ENCODE measurements around the gene AAMDC. TPM values are rescaled to one million over a fixed set of nuclear protein-coding genes. Genes with fewer than 3 reads are reported as not detected.

AAMDC gene
- total RNA-seq (1 to 10 TPM; 5.2 to 6.4 TPM), polyA plus RNA-seq (10 to 100 TPM; 18.3 to 31.5 (median 25.0) TPM), total RNA-seq (1.0 to 4.1 (median 1.9) reads per million in 6 experiments)

DNA sequence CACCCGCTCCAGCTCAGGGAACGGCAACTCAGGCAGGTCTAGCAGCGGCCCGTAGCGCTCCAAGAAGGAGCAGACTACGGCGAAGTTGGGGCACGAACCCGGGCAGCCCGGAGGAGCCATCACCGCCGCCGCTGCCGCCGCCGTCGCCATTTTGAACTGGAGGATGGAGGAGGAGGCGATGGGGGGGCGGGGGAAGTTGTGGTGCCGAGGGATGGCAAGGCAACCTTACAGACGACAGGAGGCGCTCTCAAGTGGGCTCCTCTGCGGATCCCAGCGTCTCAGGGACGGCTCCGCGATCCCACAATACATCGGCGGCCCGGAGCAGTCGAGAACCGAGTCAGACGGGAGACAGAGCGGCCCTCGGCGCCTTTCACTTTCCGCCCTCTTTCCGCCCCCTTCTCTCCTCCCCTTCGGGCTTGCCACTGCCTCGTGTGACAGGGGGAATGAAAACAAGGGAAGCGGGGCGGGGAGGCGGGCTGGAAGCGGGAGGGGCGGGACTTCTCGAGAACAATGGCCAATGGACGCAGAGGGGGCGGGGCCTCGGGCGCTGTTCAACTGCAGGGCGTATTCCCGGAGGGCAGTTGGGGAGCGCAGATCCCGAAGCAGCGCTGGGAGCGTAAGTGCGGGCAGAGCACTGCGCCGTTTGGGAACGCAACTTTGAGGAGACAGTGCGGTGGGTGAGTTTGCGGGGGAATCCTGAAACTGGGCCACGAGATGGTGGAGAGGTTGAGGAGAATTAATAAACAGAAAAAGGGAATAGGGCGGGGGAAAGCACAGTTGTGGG is at the start of gene AAMDC, which contains the start of gene RSF1:
Gene AAMDC, plus strand, starts transcription at position 580 of the 784 bp plus-strand sequence. CDS start 21,353 bp downstream, outside the sequence.
Gene RSF1, minus strand, starts transcription at position 158 of the 784 bp plus-strand sequence. Its CDS starts 8 bp downstream, at position 150.
- Mint-ChIP-seq H3K9me3 (no peaks in the 10 kb centered on the region), H3K4me3 (peak within 1 kb of the TSS; percentile 87 to 100 (median 100)), H3K4me1 (peaks cover 20 to 49% (median 41%) of the 10 kb centered on the region in 4 donors), H3K36me3 (peaks cover 0 to 10% (median 0%) of the 10 kb centered on the region in 3 donors), H3K27me3 (no peaks in the 10 kb centered on the region), H3K27ac (peak within 1 kb of the TSS; percentile 92 to 99 (median 98))
- DNase-seq (peak; percentile 89 to 98 (median 97)), ATAC-seq (peak; percentile 79 to 87)
- POLR2A ChIA-PET = interaction anchor here (1.0 to 2.3 kb wide), 4 partner anchors 13 to 259 kb away, joined by 3 to 35 read pairs (median 4); partner anchors contain the start of genes INTS4 and NDUFC2

GRCh38 chr11:77775936-77776335 is 45.0 kb upstream of the AAMDC start:
- peaks cover 22 to 67% (median 65%) of the 10 kb centered on the region in 4 donors for H3K4me1 Mint-ChIP-seq
- POLR2A ChIA-PET = interaction anchor here (0.6 kb wide), 1 partner anchor 297 kb away, joined by 7 read pairs; no protein-coding TSS in a partner anchor

GRCh38 chr11:77776455-77776854 is 44.5 kb upstream of the AAMDC start:
- Mint-ChIP-seq H3K27ac (peak overlapping the region in 1 of 10 donors; percentile 52), H3K4me1 (peaks cover 17 to 66% (median 62%) of the 10 kb centered on the region in 4 donors), H3K9me3 (no peaks in the 10 kb centered on the region), H3K4me3 (no peak overlapping the region), H3K27me3 (no peaks in the 10 kb centered on the region), H3K36me3 (peaks cover 0 to 15% (median 0%) of the 10 kb centered on the region in 3 donors)
- DNase-seq (peak in 3 of 10 donors; percentile 25 to 36 (median 33)), ATAC-seq (peak; percentile 30 to 47)
- POLR2A ChIA-PET = no interaction called here

More at GRCh38 chr11:77775936-77776335, 45.0 kb upstream of the AAMDC start:
- Mint-ChIP-seq H3K4me3 (no peak overlapping the region), H3K9me3 (no peaks in the 10 kb centered on the region), H3K36me3 (peaks cover 0 to 16% (median 0%) of the 10 kb centered on the region in 3 donors), H3K27ac (peak overlapping the region in 1 of 10 donors; percentile 32), H3K27me3 (no peaks in the 10 kb centered on the region)
- ATAC-seq = no peak
- DNase-seq = no peak

GRCh38 chr11:77778118-77778517 is 42.8 kb upstream of the AAMDC start:
- ATAC-seq (no peak), DNase-seq (no peak)
- Mint-ChIP-seq H3K9me3 (no peaks in the 10 kb centered on the region), H3K27me3 (no peaks in the 10 kb centered on the region), H3K27ac (peak overlapping the region in 2 of 10 donors; percentile 1 to 79), H3K4me1 (peaks cover 20 to 62% (median 49%) of the 10 kb centered on the region in 4 donors), H3K36me3 (peaks cover 0 to 27% (median 0%) of the 10 kb centered on the region in 3 donors), H3K4me3 (no peak overlapping the region)
- POLR2A ChIA-PET = no interaction called here

GRCh38 chr11:77778549-77778948 is 42.4 kb upstream of the AAMDC start:
- no peaks in the 10 kb centered on the region for H3K27me3 Mint-ChIP-seq
- no peak for DNase-seq
- peak overlapping the region in 5 of 10 donors; percentile 1 to 79 (median 56) for H3K27ac Mint-ChIP-seq
- peaks cover 0 to 27% (median 0%) of the 10 kb centered on the region in 3 donors for H3K36me3 Mint-ChIP-seq
- no peaks in the 10 kb centered on the region for H3K9me3 Mint-ChIP-seq
- H3K4me1 Mint-ChIP-seq = peaks cover 20 to 60% (median 47%) of the 10 kb centered on the region in 4 donors
- POLR2A ChIA-PET = no interaction called here
- ATAC-seq = no peak
- H3K4me3 Mint-ChIP-seq = peak overlapping the region in 2 of 10 donors; percentile 15 to 22

DNA sequence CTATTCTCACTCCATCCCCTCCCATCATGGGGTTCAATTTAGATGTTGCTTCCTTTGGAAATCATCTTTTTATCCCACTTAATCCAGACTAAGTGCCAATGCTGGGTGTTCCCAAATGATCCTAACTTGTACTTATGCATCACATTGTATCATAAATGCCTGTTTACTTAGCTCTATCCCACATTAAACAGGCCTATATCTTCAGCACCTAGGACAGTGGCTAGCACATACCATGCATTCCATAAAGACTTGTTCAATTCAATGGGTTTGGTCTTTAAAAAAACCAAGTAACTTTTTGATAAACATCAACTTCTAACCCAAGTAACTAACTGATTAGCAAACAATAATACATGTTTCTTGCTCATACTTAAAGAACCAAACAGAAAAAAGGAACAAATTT is 41.0 kb upstream of the AAMDC start:
- POLR2A ChIA-PET = no interaction called here
- Mint-ChIP-seq H3K9me3 (no peaks in the 10 kb centered on the region), H3K36me3 (peaks cover 0 to 26% (median 0%) of the 10 kb centered on the region in 3 donors), H3K27ac (no peak overlapping the region), H3K27me3 (no peaks in the 10 kb centered on the region), H3K4me3 (no peak overlapping the region), H3K4me1 (peaks cover 21 to 65% (median 48%) of the 10 kb centered on the region in 4 donors)
- DNase-seq (no peak), ATAC-seq (no peak)

DNA sequence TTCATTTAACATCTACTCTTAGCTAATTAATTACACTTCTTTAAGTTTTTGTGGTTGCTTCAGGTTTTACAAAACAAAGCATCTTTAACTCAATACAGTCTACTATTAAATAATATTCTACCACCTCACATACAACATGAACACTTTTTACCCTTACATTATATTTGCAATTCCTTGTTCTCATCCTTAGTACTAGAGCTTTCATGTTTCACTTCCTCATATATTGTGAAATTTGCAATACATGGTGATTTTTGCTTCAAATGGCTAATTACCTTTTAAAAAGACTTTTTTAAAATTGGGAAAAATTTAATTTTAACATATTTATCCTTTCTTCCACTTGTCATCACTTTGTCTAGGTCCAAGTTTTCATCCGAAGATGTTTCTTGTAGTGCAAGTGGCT is 37.9 kb upstream of the AAMDC start:
- ATAC-seq (no peak), DNase-seq (no peak)
- H3K27ac Mint-ChIP-seq = no peak overlapping the region
- no peaks in the 10 kb centered on the region for H3K27me3 Mint-ChIP-seq
- no peak overlapping the region for H3K4me3 Mint-ChIP-seq
- no peaks in the 10 kb centered on the region for H3K9me3 Mint-ChIP-seq
- H3K36me3 Mint-ChIP-seq = peaks cover 0 to 19% (median 2%) of the 10 kb centered on the region in 3 donors
- POLR2A ChIA-PET = no interaction called here
- peaks cover 27 to 72% (median 54%) of the 10 kb centered on the region in 4 donors for H3K4me1 Mint-ChIP-seq

GRCh38 chr11:77784572-77784971 is 36.4 kb upstream of the AAMDC start:
- no peak for ATAC-seq
- Mint-ChIP-seq H3K36me3 (peaks cover 0 to 21% (median 2%) of the 10 kb centered on the region in 3 donors), H3K4me3 (no peak overlapping the region), H3K27ac (no peak overlapping the region), H3K9me3 (no peaks in the 10 kb centered on the region), H3K4me1 (peaks cover 32 to 77% (median 57%) of the 10 kb centered on the region in 4 donors), H3K27me3 (no peaks in the 10 kb centered on the region)
- no peak for DNase-seq
- POLR2A ChIA-PET = no interaction called here

- H3K27me3 Mint-ChIP-seq = no peaks in the 10 kb centered on the region
- H3K9me3 Mint-ChIP-seq = peaks cover 0 to 11% (median 0%) of the 10 kb centered on the region in 9 donors
- H3K27ac Mint-ChIP-seq = peak overlapping the region in 7 of 10 donors; percentile 16 to 84 (median 63)
- ATAC-seq (no peak), DNase-seq (no peak)
- H3K36me3 Mint-ChIP-seq = peaks cover 27 to 36% (median 31%) of the 10 kb centered on the region in 3 donors
- H3K4me1 Mint-ChIP-seq = peaks cover 42 to 88% (median 84%) of the 10 kb centered on the region in 4 donors
- POLR2A ChIA-PET = interaction anchor here (0.5 kb wide), 1 partner anchor 11 kb away, joined by 3 read pairs; no protein-coding TSS in a partner anchor
- H3K4me3 Mint-ChIP-seq = peak overlapping the region in 5 of 10 donors; percentile 0 to 47 (median 8)
These were observed 31.7 kb upstream of the AAMDC start for GRCh38 chr11:77789061-77789730.

DNA sequence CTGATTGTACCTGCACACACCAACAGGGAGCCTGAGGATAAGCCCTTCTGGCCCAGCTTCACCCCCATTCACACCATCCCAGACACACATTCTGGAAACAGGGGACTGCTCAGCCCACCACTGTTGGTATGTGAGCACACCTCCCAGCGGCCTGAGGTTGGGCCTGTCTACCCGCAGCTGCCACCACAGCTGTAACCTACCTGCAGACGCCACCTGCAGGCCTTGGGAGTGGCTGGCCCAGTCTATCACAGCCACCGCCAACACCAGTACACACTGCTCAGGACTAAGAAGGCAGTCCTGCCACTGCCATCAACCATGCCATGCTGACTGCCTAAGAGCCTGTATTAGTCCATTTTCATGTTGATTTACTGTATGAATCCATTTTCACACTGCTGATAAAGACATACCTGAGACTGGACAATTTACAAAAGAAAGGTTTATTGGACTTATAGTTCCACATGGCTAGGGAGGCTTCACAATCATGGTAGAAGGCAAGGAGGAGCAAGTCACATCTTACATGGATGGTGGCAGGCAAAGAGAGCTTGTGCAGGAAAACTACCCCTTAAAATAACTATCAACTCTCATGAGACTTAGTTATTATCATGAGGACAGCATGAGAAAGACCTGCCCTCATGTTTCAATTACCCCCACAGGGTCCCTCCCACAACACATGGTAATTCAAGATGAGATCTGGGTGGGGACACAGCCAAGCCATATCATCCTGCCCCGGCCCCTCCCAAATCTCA is 31.0 kb upstream of the AAMDC start:
- Mint-ChIP-seq H3K27ac (peak overlapping the region in 7 of 10 donors; percentile 4 to 63 (median 34)), H3K36me3 (peaks cover 27 to 36% (median 31%) of the 10 kb centered on the region in 3 donors), H3K4me3 (peak overlapping the region in 3 of 10 donors; percentile 12 to 45 (median 44)), H3K27me3 (no peaks in the 10 kb centered on the region), H3K9me3 (peaks cover 0 to 11% (median 0%) of the 10 kb centered on the region in 9 donors), H3K4me1 (peaks cover 46 to 87% (median 83%) of the 10 kb centered on the region in 4 donors)
- peak in 1 of 2 donors; percentile 20 for ATAC-seq
- DNase-seq = no peak
- POLR2A ChIA-PET = no interaction called here

DNA sequence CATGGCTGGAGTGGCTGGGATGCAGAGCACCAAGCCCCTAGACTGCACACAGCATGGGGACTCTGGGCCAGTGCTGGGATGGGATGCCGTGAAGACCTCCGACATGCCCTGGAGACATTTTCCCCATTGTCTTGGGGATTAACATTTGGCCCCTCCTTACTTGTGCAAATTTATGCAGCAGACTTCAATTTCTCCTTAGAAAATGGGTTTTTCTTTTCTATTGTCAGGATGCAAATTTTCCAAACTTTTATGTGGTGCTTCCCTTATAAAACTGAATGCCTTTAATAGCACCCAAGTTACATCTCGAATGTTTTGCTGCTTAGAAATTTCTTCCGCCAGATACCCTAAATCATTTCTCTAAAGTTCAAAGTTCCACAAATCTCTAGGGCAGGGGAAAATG is 29.6 kb upstream of the AAMDC start:
- H3K4me3 Mint-ChIP-seq = peak overlapping the region in 1 of 10 donors; percentile 15
- H3K4me1 Mint-ChIP-seq = peaks cover 54 to 94% (median 92%) of the 10 kb centered on the region in 4 donors
- POLR2A ChIA-PET = no interaction called here
- no peak for DNase-seq
- H3K36me3 Mint-ChIP-seq = peaks cover 27 to 36% (median 29%) of the 10 kb centered on the region in 3 donors
- ATAC-seq = no peak
- H3K27ac Mint-ChIP-seq = no peak overlapping the region
- H3K27me3 Mint-ChIP-seq = no peaks in the 10 kb centered on the region
- peaks cover 0 to 11% (median 0%) of the 10 kb centered on the region in 9 donors for H3K9me3 Mint-ChIP-seq

All from naive thymus-derived CD8-positive, alpha-beta T cell (primary cell).